Stimulated activated CD4-positive, alpha-beta T cell treated with anti-CD3 and anti-CD28 coated beads, Interleukin-1b, Interleukin-23, amount 100 ng/mL, for 4 hours (primary cell): ENCODE results near the gene CXorf49.
"Not testable (repeated sequence)": the region's sequence is repeated elsewhere in the genome, so short reads cannot be mapped to it uniquely, and the experiment has no call there.

Experiments used
- DNase-seq, 2 donors: peaks; one replicate each; pipeline ENCODE4 v3.0.0-alpha.2; 2020; ENCODE audit warnings: low read depth in 2 of 2

CXorf49 gene

GRCh38 chrX:71718185-71718584 is at the start of gene CXorf49:
Gene CXorf49, minus strand, starts transcription at chrX:71718285. Its CDS starts 134 bp downstream, at chrX:71718151.
- DNase-seq = not testable (repeated sequence)

- not testable (repeated sequence) for DNase-seq
Observed at GRCh38 chrX:71767134-71767533, 49.0 kb upstream of the CXorf49 start.

- not testable (repeated sequence) for DNase-seq
Observed at GRCh38 chrX:71765613-71766012, 47.5 kb upstream of the CXorf49 start.

- not testable (repeated sequence) for DNase-seq
Observed at GRCh38 chrX:71764832-71765231, 46.7 kb upstream of the CXorf49 start.

DNA sequence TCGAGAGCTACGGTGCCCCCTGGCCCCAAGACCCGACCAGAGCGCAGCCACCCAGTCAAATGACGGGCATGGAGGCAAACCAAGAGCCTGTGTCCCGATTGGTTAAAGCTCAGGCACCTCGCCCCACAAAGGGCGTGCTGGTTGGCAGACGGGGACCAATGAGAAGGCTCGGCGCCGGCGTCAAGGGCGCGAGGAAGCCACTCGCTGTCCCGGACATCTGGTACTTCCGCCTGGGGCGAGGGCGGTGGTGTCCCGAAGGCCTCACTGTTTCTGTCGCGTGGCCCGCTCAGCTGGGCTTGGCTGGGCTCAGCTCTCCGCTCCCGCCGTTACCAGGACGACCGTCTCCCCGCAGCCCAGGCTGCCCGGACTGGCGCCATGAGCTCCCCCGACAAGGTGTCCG is 45.0 kb upstream of the CXorf49 start, which contains the start of gene CXorf49B:
Gene CXorf49B (plus strand): TSS at position 301 of the 400 bp plus-strand sequence. CDS start 75 bp downstream, at position 376.
- not testable (repeated sequence) for DNase-seq

GRCh38 chrX:71760688-71761281 is 42.7 kb upstream of the CXorf49 start:
- DNase-seq = not testable (repeated sequence)

DNA sequence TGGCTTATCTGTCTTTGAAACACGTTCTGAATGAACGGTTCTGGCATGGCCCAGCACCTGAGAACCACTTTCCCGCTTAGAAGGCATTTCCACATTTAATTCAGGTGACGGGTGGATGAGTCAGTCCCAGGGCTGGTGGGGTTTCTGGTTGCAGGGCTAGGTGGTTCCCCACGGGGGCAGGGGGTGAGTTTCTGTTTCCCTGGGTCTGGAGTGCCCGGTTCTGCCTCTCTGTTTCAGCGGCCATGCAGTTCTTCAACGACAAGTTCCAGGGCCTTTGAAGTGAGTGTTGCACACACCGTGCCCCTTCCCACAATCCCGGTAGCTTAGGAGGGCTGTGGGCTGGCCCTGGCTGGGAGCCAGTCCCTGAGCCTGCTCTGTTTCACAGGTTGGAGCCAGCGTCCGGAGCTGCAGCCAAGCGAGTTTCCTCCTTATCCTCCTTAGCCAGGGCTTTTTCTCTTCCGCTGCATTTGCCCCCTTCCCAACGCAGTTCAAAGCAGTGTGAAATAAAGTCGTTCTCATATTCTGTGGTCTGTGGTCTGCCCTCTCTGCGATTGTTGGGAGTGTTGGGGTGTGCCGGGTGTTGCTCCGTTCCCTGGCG is 2.3 kb upstream of the CXorf49 start:
- not testable (repeated sequence) for DNase-seq

- not testable (repeated sequence) for DNase-seq
Observed at GRCh38 chrX:71719195-71719594, 1.1 kb upstream of the CXorf49 start.

DNA sequence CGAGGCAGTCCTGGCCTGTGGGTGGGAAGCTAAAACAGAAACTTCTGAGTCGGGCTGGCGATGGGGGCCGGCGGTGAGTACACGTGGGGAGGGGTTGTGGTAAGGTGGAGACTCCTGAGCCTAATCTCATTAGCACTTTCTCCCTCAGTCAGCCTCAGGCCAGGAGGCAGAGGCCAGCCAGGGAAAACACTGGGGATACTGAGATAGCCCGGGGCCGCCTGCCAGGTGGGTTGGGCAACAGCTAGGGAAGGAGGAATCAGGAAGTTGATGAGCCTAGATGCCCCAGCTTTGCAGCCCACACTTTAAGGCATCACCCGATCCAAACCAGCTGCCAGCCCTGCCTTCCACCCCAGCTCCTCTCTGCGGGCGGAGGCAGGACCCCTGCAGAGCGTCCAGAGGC is 1.8 kb downstream of the CXorf49 start:
- DNase-seq = not testable (repeated sequence)

- not testable (repeated sequence) for DNase-seq
Observed at GRCh38 chrX:71715551-71715950, 2.5 kb downstream of the CXorf49 start.

DNA sequence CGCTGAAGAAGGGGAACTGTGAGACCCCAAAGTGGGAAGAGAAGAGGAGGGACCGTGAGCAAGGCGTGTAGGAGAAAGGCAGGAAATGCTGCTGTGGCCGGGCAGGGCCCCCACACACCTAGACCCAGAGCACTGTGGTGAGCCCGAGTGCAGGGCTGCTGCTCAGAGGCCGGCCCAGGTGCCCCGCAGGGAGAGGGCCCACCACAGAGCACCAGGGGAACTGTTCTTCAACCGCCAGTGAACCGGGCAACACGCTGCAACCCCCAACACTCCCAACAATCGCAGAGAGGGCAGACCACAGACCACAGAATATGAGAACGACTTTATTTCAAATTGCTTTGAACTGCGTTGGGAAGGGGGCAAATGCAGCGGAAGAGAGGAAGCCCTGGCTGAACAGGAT is 4.0 kb downstream of the CXorf49 start:
- not testable (repeated sequence) for DNase-seq

- DNase-seq = not testable (repeated sequence)
Observed at GRCh38 chrX:71702853-71703252, 15.2 kb downstream of the CXorf49 start.

- not testable (repeated sequence) for DNase-seq
Observed at GRCh38 chrX:71699023-71699344, 19.1 kb downstream of the CXorf49 start.

GRCh38 chrX:71698299-71699022 is 19.6 kb downstream of the CXorf49 start:
- not testable (repeated sequence) for DNase-seq

DNA sequence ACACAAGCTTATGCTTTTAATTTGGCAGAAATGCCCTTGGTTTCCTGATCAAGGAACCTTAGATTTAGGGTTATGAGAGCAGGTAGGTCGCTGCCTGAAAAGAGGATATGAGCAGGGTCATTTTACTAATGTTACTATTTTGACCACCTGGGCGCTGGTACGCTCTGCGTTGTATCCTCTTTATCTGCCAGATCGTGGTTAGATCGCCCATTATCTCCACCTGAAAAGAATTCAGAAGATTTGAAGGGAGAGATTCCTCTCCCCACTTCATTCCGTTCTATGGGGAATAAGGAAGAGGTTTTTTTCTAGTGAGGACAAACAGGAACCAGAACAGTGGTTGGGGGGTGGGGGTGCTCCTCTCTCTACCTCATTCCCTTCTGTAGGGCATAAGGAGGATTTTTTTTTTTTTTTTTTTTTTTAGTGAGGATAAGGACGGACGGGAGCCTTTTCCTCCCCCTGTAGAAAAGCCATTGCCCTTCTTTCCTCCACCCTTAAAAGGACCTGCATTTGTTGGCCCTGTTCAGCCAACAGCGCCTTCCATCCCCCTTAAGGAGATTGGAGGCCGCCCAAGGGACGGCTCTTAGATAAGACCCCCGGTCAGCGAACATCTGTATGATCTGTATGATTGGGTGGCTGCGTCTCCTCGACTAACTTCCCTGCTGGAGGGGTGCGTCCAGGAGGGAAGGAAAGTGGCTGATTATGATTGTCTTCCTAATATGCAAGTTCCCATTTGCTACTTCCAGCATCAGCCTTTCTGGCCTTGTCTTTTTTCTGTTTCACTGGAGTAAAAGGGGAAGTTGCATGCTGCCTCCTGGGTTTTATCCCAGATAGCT is 20.4 kb downstream of the CXorf49 start:
- DNase-seq = not testable (repeated sequence)

GRCh38 chrX:71696641-71697465 is 21.2 kb downstream of the CXorf49 start:
- not testable (repeated sequence) for DNase-seq

DNA sequence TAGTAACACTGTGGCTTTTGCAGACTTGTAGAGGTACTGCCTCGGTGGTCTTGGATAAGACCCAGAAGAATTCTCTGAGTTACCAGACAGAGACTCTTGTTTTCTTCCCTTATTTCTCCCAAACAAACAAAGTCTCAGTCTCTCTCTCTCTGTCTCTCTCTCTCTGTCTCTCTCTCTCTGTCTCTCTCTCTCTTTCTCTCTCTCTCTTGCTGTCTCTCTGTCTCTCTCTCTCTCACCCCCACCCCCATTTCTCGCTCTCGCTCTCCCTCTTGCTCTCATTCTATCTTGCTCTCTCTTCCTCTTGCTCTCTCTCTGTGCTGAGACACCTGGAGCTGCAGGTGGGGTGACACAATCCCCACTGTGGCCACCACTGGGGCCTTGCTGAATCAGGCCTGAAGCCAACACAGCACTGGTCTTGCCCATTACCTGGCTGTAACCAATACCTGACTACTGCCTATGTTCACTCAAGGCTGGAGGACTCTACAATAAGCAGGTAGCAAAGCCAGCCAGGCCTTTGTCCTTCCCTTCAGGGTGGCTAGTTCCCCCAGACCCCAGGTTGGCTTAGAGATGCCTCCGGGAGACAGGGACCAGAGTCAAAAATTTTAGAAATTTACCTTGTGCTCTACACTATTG is 38.4 kb downstream of the CXorf49 start:
- DNase-seq = no peak

DNA sequence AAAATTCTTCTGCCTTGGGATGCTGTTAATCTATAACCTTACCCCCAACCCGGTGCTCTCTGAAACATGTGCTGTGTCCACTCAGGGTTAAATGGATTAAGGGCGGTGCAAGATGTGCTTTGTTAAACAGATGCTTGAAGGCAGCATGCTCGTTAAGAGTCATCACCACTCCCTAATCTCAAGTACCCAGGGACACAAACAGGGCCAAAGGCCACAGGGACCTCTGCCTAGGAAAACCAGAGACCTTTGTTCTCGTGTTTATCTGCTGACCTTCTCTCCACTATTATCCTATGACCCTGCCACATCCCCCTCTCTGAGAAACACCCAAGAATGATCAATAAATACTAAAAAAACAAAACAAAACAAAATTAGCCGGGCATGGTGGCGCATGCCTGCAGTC is 40.9 kb downstream of the CXorf49 start:
- DNase-seq = not testable (repeated sequence)

DNA sequence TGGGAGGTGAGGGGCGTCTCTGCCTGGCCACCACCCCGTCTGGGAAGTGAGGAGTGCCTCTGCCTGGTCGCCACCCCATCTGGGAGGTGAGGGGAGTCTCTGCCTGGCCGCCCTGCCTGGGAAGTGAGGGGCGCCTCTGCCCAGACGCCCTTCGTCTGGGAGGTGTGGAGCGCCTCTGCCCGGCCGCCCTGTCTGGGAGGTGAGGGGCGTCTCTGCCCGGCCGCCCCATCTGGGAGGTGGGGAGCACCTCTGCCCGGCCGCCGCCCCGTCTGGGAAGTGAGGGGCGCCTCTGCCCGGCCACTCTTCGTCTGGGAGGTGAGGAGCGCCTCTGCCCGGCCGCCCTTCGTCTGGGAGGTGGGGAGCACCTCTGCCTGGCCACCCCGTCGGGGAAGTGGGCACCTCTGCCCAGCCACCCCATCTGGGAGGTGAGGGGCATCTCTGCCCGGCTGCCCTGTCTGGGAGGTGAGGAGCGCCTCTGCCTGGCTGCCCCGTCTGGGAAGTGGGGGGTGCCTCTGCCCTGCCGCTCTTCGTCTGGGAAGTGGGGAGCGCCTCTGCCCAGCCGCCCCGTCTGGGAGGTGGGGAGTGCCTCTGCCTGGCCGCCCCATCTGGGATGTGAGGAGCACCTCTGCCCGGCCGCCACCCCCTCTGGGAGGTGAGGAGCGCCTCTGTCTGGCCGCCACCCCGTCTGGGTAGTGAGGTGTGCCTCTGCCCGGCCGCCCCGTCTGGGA is 41.9 kb downstream of the CXorf49 start:
- DNase-seq = not testable (repeated sequence)

GRCh38 chrX:71675636-71676035 is 42.4 kb downstream of the CXorf49 start:
- not testable (repeated sequence) for DNase-seq
